ENCODE data around the gene CELF2. TPM values are rescaled to one million over a fixed set of nuclear protein-coding genes. Genes with fewer than 3 reads are reported as not detected.

CELF2 gene
- total RNA-seq, 4 donors from 2014 or later = 8.7 to 28.6 (median 22.9) TPM

DNA sequence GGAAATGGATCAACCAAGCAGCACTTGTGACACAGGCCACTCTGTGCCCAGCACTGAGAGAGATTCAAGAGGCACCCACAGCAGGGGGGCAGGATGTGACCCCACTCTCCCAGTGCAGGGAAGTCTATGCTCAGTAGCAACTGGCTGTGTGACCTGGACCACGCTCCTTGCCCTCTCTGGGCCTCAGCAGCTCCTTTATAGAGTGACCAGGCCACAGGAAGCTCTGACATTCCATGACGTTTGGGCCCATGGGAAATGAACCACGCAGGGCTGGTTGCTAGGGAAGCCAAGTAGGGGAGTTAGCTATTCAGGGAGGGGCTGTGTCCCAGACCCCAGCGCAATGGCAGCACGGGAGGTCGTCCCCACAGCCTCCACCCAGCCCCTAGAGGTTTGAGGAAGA, 361.2 kb downstream of the CELF2 start:
- H3K36me3 ChIP-seq = no peaks in the 10 kb centered on the region
- TF ChIP-seq EP300 (IDR thresholded peaks at IDR 0.05) (no peak), POLR2AphosphoS5 (IDR thresholded peaks at IDR 0.05) (no peak), POLR2A (IDR thresholded peaks at IDR 0.05) (no peak)
- TF ChIP-seq, protein P1, sequence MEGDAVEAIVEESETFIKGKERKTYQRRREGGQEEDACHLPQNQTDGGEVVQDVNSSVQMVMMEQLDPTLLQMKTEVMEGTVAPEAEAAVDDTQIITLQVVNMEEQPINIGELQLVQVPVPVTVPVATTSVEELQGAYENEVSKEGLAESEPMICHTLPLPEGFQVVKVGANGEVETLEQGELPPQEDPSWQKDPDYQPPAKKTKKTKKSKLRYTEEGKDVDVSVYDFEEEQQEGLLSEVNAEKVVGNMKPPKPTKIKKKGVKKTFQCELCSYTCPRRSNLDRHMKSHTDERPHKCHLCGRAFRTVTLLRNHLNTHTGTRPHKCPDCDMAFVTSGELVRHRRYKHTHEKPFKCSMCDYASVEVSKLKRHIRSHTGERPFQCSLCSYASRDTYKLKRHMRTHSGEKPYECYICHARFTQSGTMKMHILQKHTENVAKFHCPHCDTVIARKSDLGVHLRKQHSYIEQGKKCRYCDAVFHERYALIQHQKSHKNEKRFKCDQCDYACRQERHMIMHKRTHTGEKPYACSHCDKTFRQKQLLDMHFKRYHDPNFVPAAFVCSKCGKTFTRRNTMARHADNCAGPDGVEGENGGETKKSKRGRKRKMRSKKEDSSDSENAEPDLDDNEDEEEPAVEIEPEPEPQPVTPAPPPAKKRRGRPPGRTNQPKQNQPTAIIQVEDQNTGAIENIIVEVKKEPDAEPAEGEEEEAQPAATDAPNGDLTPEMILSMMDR (IDR thresholded peaks at IDR 0.05) = no peak

DNA sequence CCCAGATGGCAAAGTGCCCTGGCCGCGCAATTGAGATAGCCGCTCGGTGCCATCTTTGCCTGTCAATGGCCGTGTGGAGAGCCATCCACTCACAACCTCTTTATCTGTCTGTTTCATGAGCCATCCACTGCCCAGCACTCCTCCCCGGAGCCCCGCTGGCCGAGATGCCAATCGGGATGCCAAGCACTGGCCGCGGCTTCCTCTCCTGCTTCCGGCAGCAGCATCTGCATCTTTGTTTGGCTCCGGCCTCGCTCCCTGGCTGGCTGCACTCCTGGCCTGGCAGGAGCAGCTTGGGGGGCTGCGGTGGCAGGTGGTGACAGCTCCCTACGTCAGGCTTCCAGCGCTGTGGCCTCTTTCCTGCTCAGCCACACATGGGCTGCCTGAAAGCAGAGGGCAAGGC, 362.1 kb downstream of the CELF2 start:
- H3K27ac ChIP-seq = no peak overlapping the region
- no peak for DNase-seq (ENCODE audit: low spot score in 2 of 2)
- TF ChIP-seq EP300 (IDR thresholded peaks at IDR 0.05) (no peak), POLR2AphosphoS5 (IDR thresholded peaks at IDR 0.05) (no peak)
- H3K36me3 ChIP-seq = no peaks in the 10 kb centered on the region
- H3K4me1 ChIP-seq = no peaks in the 10 kb centered on the region
- no peak overlapping the region for H3K4me3 ChIP-seq
- H3K27me3 ChIP-seq = no peaks in the 10 kb centered on the region
- H3K9me3 ChIP-seq = no peaks in the 10 kb centered on the region
- whole genome bisulfite sequencing = 90% methylated on average over 10 of the region's 17 CpGs

More for the DNA sequence above, 361.2 kb downstream of the CELF2 start:
- Histone ChIP-seq H3K9me3 (no peaks in the 10 kb centered on the region), H3K27ac (no peak overlapping the region), H3K4me3 (no peak overlapping the region), H3K4me1 (no peaks in the 10 kb centered on the region), H3K27me3 (no peaks in the 10 kb centered on the region)
- 82% methylated on average over 6 of the region's 6 CpGs for WGBS
- DNase-seq (ENCODE audit: low spot score in 2 of 2) = no peak

DNA sequence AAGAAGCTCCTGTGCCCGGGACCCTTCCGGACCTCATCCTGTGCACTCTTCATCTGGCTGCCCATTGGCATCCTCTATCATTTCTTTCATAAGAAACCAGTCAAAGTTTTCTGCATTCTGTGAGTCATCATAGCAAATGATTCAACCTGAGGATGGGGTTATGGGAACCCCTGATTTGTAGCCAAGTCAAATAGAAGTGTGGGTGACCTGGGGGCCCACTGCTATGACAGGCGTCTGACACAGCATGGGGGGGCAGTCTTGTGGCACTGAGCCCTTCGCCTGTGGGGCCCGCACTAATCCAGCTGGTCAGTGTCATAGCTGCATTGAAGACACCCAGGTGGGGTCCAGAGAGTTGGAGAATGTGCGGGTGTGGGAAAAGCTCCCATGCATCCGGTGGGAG, 363.4 kb downstream of the CELF2 start:
- WGBS = 97% methylated on average over 7 of the region's 7 CpGs
- no peak for DNase-seq (ENCODE audit: low spot score in 2 of 2)
- no peak for TF ChIP-seq EP300 (IDR thresholded peaks at IDR 0.05)
- TF ChIP-seq POLR2A (IDR thresholded peaks at IDR 0.05) = no peak
- TF ChIP-seq, protein P1 (IDR thresholded peaks at IDR 0.05) = no peak
- TF ChIP-seq POLR2AphosphoS5 (IDR thresholded peaks at IDR 0.05) = no peak
- H3K9me3 ChIP-seq = no peaks in the 10 kb centered on the region
- H3K4me3 ChIP-seq = no peak overlapping the region
- no peaks in the 10 kb centered on the region for H3K27me3 ChIP-seq
- H3K27ac ChIP-seq = no peak overlapping the region
- no peaks in the 10 kb centered on the region for H3K36me3 ChIP-seq
- H3K4me1 ChIP-seq = no peaks in the 10 kb centered on the region

DNA sequence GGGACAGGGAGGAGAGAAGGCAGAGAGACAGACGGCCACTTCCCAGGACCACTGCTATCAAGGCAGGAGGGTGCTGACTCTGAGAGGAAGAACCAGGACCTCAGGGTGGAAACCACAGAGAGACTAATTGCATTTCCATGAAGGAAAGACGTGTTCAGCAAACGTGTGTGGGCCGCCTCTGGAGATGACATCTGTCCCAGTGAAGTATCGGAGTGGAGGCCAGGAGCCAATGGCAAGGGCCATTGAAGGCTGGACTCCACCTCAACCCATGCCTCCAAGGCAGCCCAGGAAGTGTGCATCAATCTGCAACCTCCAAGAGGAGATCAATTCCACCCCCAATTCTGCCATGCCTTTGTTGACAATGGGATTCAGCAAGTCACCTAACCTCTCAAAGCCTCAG, 363.8 kb downstream of the CELF2 start:
- no peaks in the 10 kb centered on the region for H3K27me3 ChIP-seq
- TF ChIP-seq EP300 (IDR thresholded peaks at IDR 0.05) = no peak
- TF ChIP-seq, protein P1 (IDR thresholded peaks at IDR 0.05) = no peak
- no peak for TF ChIP-seq POLR2A (IDR thresholded peaks at IDR 0.05)
- no peak for TF ChIP-seq POLR2AphosphoS5 (IDR thresholded peaks at IDR 0.05)
- no peak overlapping the region for H3K27ac ChIP-seq
- DNase-seq (ENCODE audit: low spot score in 2 of 2) = no peak
- H3K4me1 ChIP-seq = no peaks in the 10 kb centered on the region
- no peaks in the 10 kb centered on the region for H3K36me3 ChIP-seq
- WGBS = 88% methylated on average over 5 of the region's 5 CpGs
- H3K9me3 ChIP-seq = no peaks in the 10 kb centered on the region
- H3K4me3 ChIP-seq = no peak overlapping the region

DNA sequence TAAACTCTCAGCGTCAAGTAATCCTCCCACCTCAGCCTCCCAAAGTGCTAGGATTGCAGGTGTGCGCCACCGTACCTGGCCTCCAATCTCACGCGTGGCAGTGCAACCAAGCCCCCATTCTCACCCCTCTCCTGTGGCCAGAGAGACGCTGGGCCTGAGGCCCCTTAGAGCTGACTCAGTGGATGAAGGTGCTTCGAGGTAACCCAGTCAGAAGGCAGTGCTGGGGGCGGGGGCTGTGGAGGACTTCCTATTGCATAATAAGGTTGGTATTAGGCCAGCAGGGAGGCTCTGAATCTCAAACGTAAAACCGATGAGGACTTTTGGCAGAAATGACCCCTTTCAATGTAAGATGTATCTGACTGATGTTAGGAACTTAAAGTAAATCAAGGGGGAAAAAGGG, 364.5 kb downstream of the CELF2 start:
- Histone ChIP-seq H3K9me3 (no peaks in the 10 kb centered on the region), H3K4me1 (no peaks in the 10 kb centered on the region), H3K36me3 (no peaks in the 10 kb centered on the region), H3K27me3 (no peaks in the 10 kb centered on the region), H3K4me3 (no peak overlapping the region), H3K27ac (no peak overlapping the region)
- no peak for TF ChIP-seq POLR2A (IDR thresholded peaks at IDR 0.05)
- TF ChIP-seq EP300 (IDR thresholded peaks at IDR 0.05) = no peak
- TF ChIP-seq, protein P1 (IDR thresholded peaks at IDR 0.05) = no peak
- no peak for TF ChIP-seq POLR2AphosphoS5 (IDR thresholded peaks at IDR 0.05)
- no peak for DNase-seq (ENCODE audit: low spot score in 2 of 2)
- WGBS = 93% methylated on average over 8 of the region's 10 CpGs

DNA sequence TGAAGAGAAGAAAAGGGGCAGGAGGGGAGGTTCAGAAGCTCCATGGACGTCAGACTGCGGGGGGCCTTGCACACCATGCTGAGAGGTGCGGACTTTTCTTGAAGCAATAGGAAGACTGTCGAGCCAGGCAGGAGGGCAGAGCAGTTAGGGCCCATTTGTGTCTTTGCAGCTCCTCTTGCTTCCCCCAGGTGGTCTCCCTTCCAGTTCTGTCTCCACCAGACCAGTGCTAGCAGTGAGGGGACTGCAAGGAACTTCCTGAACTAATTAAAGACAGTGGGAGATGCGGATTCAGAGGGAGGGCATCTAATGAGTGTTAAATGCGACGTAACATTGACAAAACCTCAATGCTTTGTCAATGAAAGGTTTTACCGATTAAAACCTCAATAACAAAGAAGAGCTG, 368.4 kb downstream of the CELF2 start:
- no peak overlapping the region for H3K4me3 ChIP-seq
- H3K9me3 ChIP-seq = no peaks in the 10 kb centered on the region
- H3K27me3 ChIP-seq = no peaks in the 10 kb centered on the region
- DNase-seq (ENCODE audit: low spot score in 2 of 2) = no peak
- no peaks in the 10 kb centered on the region for H3K36me3 ChIP-seq
- WGBS = 83% methylated on average over 8 of the region's 8 CpGs
- TF ChIP-seq POLR2A (IDR thresholded peaks at IDR 0.05) (no peak), EP300 (IDR thresholded peaks at IDR 0.05) (no peak), POLR2AphosphoS5 (IDR thresholded peaks at IDR 0.05) (no peak)
- TF ChIP-seq, protein P1 (IDR thresholded peaks at IDR 0.05) = no peak
- no peak overlapping the region for H3K27ac ChIP-seq
- H3K4me1 ChIP-seq = no peaks in the 10 kb centered on the region

All from suprapubic skin (tissue), 4 donors.